GM18508 (cell line): Measurements from ENCODE around the gene GPR15LG.

ENCODE experiments used
- ATAC-seq: cut with Tn5 transposase; IDR thresholded peaks from one replicate; pipeline ENCODE4 v1.9.1; 2021; ENCODE audit warnings: moderate number of reproducible peaks; ENCODE audit not compliant: insufficient read depth, unreplicated experiment

Gene GPR15LG

GRCh38 chr10:84190621-84191020, 17.0 kb downstream of the GPR15LG start:
- ATAC-seq, result no peak

GRCh38 chr10:84191106-84191505, 17.5 kb downstream of the GPR15LG start:
- no peak for ATAC-seq

- no peak for ATAC-seq
Observed at GRCh38 chr10:84193327-84193726, 19.7 kb downstream of the GPR15LG start.

GRCh38 chr10:84193846-84194423, 20.3 kb downstream of the GPR15LG start:
- peak; percentile 8 for ATAC-seq

GRCh38 chr10:84194424-84195043, 20.9 kb downstream of the GPR15LG start, which contains the start of gene CDHR1:
Gene CDHR1, plus strand, starts transcription at chr10:84194537. Its CDS starts 224 bp downstream, at chr10:84194761.
- peak; percentile 56 for ATAC-seq

GRCh38 chr10:84195044-84195830, 21.6 kb downstream of the GPR15LG start:
- ATAC-seq, result no peak

GRCh38 chr10:84196083-84196482, 22.5 kb downstream of the GPR15LG start:
- ATAC-seq, result no peak

- ATAC-seq, result no peak
Observed at GRCh38 chr10:84196941-84197340, 23.3 kb downstream of the GPR15LG start.

- ATAC-seq, result no peak
Observed at GRCh38 chr10:84197643-84198042, 24.0 kb downstream of the GPR15LG start.

- ATAC-seq, result no peak
Observed at GRCh38 chr10:84198206-84198915, 24.8 kb downstream of the GPR15LG start.

- ATAC-seq, result no peak
Observed at GRCh38 chr10:84200537-84201243, 27.1 kb downstream of the GPR15LG start.

- ATAC-seq, result no peak
Observed at GRCh38 chr10:84201244-84201606, 27.6 kb downstream of the GPR15LG start.

GRCh38 chr10:84201682-84202081, 28.1 kb downstream of the GPR15LG start:
- no peak for ATAC-seq

- ATAC-seq, result no peak
Observed at GRCh38 chr10:84202349-84202748, 28.7 kb downstream of the GPR15LG start.

GRCh38 chr10:84204122-84204521, 30.5 kb downstream of the GPR15LG start:
- peak; percentile 44 for ATAC-seq

- no peak for ATAC-seq
Observed at GRCh38 chr10:84204610-84205009, 31.0 kb downstream of the GPR15LG start.

- ATAC-seq, result peak; percentile 73
Observed at GRCh38 chr10:84205049-84205852, 31.6 kb downstream of the GPR15LG start.

- no peak for ATAC-seq
Observed at GRCh38 chr10:84205853-84206525, 32.4 kb downstream of the GPR15LG start.

- no peak for ATAC-seq
Observed at GRCh38 chr10:84208023-84208422, 34.4 kb downstream of the GPR15LG start.
